Mucosa of descending colon (tissue), 3 donors: ENCODE measurements around the gene PRKCSH. TPM values are rescaled to one million over a fixed set of nuclear protein-coding genes. Genes with fewer than 3 reads are reported as not detected.

Experiments used
- ATAC-seq: fragments of 200-7000 bp; cut with Tn5 transposase; one replicate; pipeline ENCODE4 v1.9.1; 2020; ENCODE audit warnings: mild to moderate bottlenecking, moderate library complexity
- DNase-seq, 3 donors: peaks; one replicate each; pipeline ENCODE4 v3.0.0-alpha.2; 2020
- H3K36me3 ChIP-seq: fragments of 200-600 bp; one replicate; pipeline ENCODE4 v1.8.0; 2021; ENCODE audit warnings: low read depth, mild to moderate bottlenecking
- H3K4me1 ChIP-seq: fragments of 200-600 bp; one replicate; pipeline ENCODE4 v1.8.0; 2021; ENCODE audit warnings: low read depth, mild to moderate bottlenecking
- H3K4me3 ChIP-seq: fragments of 200-600 bp; one replicate; pipeline ENCODE4 v1.8.0; 2021; ENCODE audit warnings: mild to moderate bottlenecking
- H3K9me3 ChIP-seq: fragments of 200-600 bp; one replicate; pipeline ENCODE4 v1.8.0; 2021; ENCODE audit warnings: mild to moderate bottlenecking
- CTCF ChIP-seq: fragments of 200-600 bp; IDR thresholded peaks from one replicate; pipeline ENCODE4 v1.8.0; 2022; ENCODE audit warnings: antibody characterized with exemption, mild to moderate bottlenecking
- intact Hi-C, 2 donors: fragments of 100-400 bp; cut with DNase I in 1 of 2; cut with micrococcal nuclease in 1 of 2; formaldehyde crosslinking; loops; one replicate each; pipeline versions ENCODE4 v1.11.0 to v1.11.1; 2022; cut with DNase I, micrococcal nuclease
- microRNA-seq: library from miRNA; unstranded; fragments of <30 nt; microRNA quantifications from one replicate; pipeline ENCODE4, GENCODE V29; 2019
- total RNA-seq, 3 donors: library from RNA; stranded (reverse); fragmentation: NEBNext Ultra II Directional in 2 of 3; extraction: Animal tissue kit (Norgen Biotek cat#: 25700) in 2 of 3; gene quantifications; one replicate each; pipeline versions ENCODE4 v1.2.1 to v1.2.4, GENCODE V29; 2021 to 2023
- donor health status: DM: no; HTN: no; CAD: no; lungs with moderate emphysema.
- donor health status: DM: no; HTN: no; CAD: no.
- donor health status: DM: no; HTN: yes; CAD: no.

The PRKCSH gene
- total RNA-seq, 3 donors from 2014 or later = 249 to 337 (median 302) TPM

- DNase-seq (no peak), ATAC-seq (no peak)
- Histone ChIP-seq H3K4me1 (no peaks in the 10 kb centered on the region), H3K36me3 (no peaks in the 10 kb centered on the region), H3K4me3 (no peak overlapping the region), H3K9me3 (no peaks in the 10 kb centered on the region)
- TF ChIP-seq CTCF = no peak
- intact Hi-C loops = loop anchor here in 1 of 2 donors (10.0 kb wide), 1 partner anchor 79 kb away; the partner anchor contains the start of gene ACP5
Measured at GRCh38 chr19:11495885-11496284, 60.5 kb downstream of the PRKCSH start.

GRCh38 chr19:11496391-11497163, 61.1 kb downstream of the PRKCSH start:
- Histone ChIP-seq H3K9me3 (no peaks in the 10 kb centered on the region), H3K4me3 (no peak overlapping the region), H3K4me1 (no peaks in the 10 kb centered on the region), H3K36me3 (no peaks in the 10 kb centered on the region)
- peak; percentile 55 for TF ChIP-seq CTCF
- intact Hi-C loops = loop anchor here in 1 of 2 donors (10.0 kb wide), 1 partner anchor 78 kb away; the partner anchor contains the start of gene ACP5
- ATAC-seq (peak; percentile 92), DNase-seq (peak in 2 of 3 donors; percentile 74 to 79)

DNA sequence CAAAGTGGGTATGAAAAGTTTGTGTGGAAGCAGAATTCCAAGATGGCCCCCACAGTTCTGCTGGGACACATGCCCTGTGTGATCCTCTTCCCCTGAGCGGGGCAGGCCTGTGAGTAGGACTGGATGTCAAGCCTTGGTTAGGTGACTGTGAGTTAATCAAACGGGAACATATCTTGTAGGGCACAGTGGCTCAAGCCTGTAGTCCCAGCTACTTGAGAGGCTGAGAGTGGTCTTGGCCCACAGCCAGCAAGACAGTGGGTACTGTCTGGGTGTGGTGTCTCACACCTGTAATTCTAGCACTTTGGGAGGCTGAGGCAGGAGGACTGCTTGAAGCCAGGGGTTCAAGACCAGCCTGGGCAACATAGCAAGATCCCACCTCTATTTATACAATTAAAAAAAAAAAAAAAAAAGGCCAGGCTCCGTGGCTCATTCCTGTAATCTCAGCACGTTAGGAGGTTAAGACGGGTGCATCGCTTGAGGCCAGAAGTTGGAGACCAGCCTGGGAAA, 63.8 kb downstream of the PRKCSH start:
- H3K9me3 ChIP-seq = no peaks in the 10 kb centered on the region
- H3K4me3 ChIP-seq = no peak overlapping the region
- intact Hi-C loops = loop anchor here in 1 of 2 donors (10.0 kb wide), 1 partner anchor 76 kb away; the partner anchor contains the start of gene ACP5
- TF ChIP-seq CTCF = no peak
- no peaks in the 10 kb centered on the region for H3K4me1 ChIP-seq
- ATAC-seq (no peak), DNase-seq (no peak)
- H3K36me3 ChIP-seq = no peaks in the 10 kb centered on the region

DNA sequence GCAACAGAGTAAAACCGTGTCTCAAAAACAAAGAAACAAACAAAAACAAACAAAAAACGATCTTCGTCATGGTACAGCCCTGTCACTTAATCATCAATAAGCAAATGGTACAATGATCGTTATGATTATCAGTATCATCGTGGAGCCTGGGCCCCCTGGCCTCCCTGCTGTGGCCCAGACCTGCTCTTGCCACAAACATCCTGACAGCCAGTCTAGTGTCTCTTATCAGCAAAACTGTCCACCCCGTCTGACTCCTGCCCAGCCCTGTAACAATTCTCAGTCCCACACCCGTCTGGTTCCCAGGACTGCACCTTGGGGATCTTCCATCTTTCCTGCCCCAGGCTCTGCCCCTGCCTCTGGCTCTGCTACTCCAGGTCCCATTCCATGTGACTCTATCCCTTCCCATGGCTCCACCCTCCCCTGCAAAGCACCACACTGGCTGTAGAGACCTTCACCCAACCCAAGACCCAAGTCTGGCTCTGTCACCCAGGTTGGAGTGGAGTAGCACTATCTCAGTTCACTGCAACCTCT, 64.5 kb downstream of the PRKCSH start:
- Histone ChIP-seq H3K4me3 (no peak overlapping the region), H3K9me3 (no peaks in the 10 kb centered on the region), H3K36me3 (no peaks in the 10 kb centered on the region), H3K4me1 (no peaks in the 10 kb centered on the region)
- ATAC-seq (no peak), DNase-seq (no peak)
- no peak for TF ChIP-seq CTCF
- intact Hi-C loops = loop anchor here in 1 of 2 donors (10.0 kb wide), 1 partner anchor 75 kb away; the partner anchor contains the start of gene ACP5

Small RNAs within 50 kb of the gene (microRNA-seq; reads per million reads assigned to microRNA genes)
- gene MIR7974 = not detected

Other genes starting within 250 kb of the PRKCSH start
- 100 to 1,000 TPM in 1 of 3 donors, 10 to 100 TPM in 2; 28.0 to 562 (median 77.5) TPM for gene KANK2, start 238.1 kb upstream of the PRKCSH start, total RNA-seq
- not detected for gene ANGPTL8, start 196.0 kb upstream of the PRKCSH start, total RNA-seq
- 10 to 100 TPM; 62.4 to 94.7 (median 62.8) TPM for gene DOCK6, start 173.1 kb upstream of the PRKCSH start, total RNA-seq
- gene TSPAN16, start 139.5 kb upstream of the PRKCSH start, total RNA-seq = not detected
- 10 to 100 TPM; 21.0 to 34.9 (median 33.9) TPM for gene RAB3D, start 96.0 kb upstream of the PRKCSH start, total RNA-seq
- 10 to 100 TPM; 37.3 to 61.8 (median 55.7) TPM for gene TMEM205, start 89.4 kb upstream of the PRKCSH start, total RNA-seq
- gene CCDC159, start 89.1 kb upstream of the PRKCSH start, total RNA-seq = 10 to 100 TPM; 27.4 to 40.5 (median 38.8) TPM
- gene PLPPR2, start 80.2 kb upstream of the PRKCSH start, total RNA-seq = 10 to 100 TPM in 1 of 3 donors, 1 to 10 TPM in 2; 5.1 to 32.8 (median 7.4) TPM
- 1 to 10 TPM; 2.5 to 3.4 (median 3.3) TPM for gene SWSAP1, start 61.0 kb upstream of the PRKCSH start, total RNA-seq
- gene EPOR, start 51.3 kb upstream of the PRKCSH start, total RNA-seq = 1 to 10 TPM; 2.8 to 4.7 (median 3.6) TPM
- gene RGL3, start 16.3 kb upstream of the PRKCSH start, total RNA-seq = 10 to 100 TPM; 10.7 to 15.1 (median 11.0) TPM
- under 1 TPM in 2 of 3 donors, not detected in 1; 0.14 to 0.28 TPM for gene ODAD3, start 514 bp upstream of the PRKCSH start, total RNA-seq
- gene ELAVL3, start 45.4 kb downstream of the PRKCSH start, total RNA-seq = 1 to 10 TPM in 1 of 3 donors, under 1 TPM in 1, not detected in 1; 0.51 to 2.5 TPM
- gene ZNF653, start 70.2 kb downstream of the PRKCSH start, total RNA-seq = 10 to 100 TPM; 10.4 to 13.5 (median 10.9) TPM
- gene ECSIT, start 93.5 kb downstream of the PRKCSH start, total RNA-seq = 10 to 100 TPM; 57.9 to 69.6 (median 59.1) TPM
- 1,000 to 10,000 TPM in 1 of 3 donors, 10 to 100 TPM in 2; 19.3 to 1,130 (median 71.6) TPM for gene CNN1, start 103.2 kb downstream of the PRKCSH start, total RNA-seq
- 10 to 100 TPM; 33.7 to 47.4 (median 42.6) TPM for gene ELOF1, start 123.6 kb downstream of the PRKCSH start, total RNA-seq
- gene ACP5, start 142.0 kb downstream of the PRKCSH start, total RNA-seq = 10 to 100 TPM; 24.3 to 35.1 (median 24.9) TPM
- 10 to 100 TPM in 2 of 3 donors, 1 to 10 TPM in 1; 8.7 to 10.9 (median 10.5) TPM for gene ZNF627, start 161.8 kb downstream of the PRKCSH start, total RNA-seq